Natural killer cell (primary cell): ENCODE measurements around the gene UBE2J1. TPM values are rescaled to one million over a fixed set of nuclear protein-coding genes. Genes with fewer than 3 reads are reported as not detected.

Experiments used
- ATAC-seq, 3 donors: fragments of 150-1000 bp in 2 of 3; fragments of 200-7000 bp in 1 of 3; cut with Tn5 transposase; 1 replicate in 1 of 3; 2 replicates in 2 of 3; pipeline ENCODE4 v1.10.0; 2021; ENCODE audit warnings: mild to moderate bottlenecking in 2 of 3, moderate library complexity in 2 of 3
- DNase-seq, 2 donors: peaks; one replicate each; pipeline versions ENCODE4 v3.0.0 to v3.0.0-alpha.2; 2013 to 2021; ENCODE audit warnings: mixed read lengths in 1 of 2
- H3K27ac ChIP-seq: one replicate; pipeline ENCODE4 v1.5.1; 2013; ENCODE audit warnings: mild to moderate bottlenecking, low read length
- H3K27me3 ChIP-seq: one replicate; pipeline ENCODE4 v1.6.1; 2013; ENCODE audit warnings: low read length; ENCODE audit not compliant: control insufficient read depth, insufficient read depth
- H3K36me3 ChIP-seq: one replicate; pipeline ENCODE4 v1.6.1; 2013; ENCODE audit warnings: low read length; ENCODE audit not compliant: control insufficient read depth, insufficient read depth
- H3K4me1 ChIP-seq: one replicate; pipeline ENCODE4 v1.6.1; 2013; ENCODE audit warnings: low read length; ENCODE audit not compliant: control insufficient read depth, insufficient read depth
- H3K4me3 ChIP-seq: one replicate; pipeline ENCODE4 v1.5.1; 2013; ENCODE audit warnings: low read length
- H3K9me3 ChIP-seq: one replicate; pipeline ENCODE4 v1.6.1; 2013; ENCODE audit warnings: low read length; ENCODE audit not compliant: control insufficient read depth, insufficient read depth
- H3K27ac Mint-ChIP-seq, 2 donors: one replicate each; pipeline ENCODE4 v1.8.0; 2022; ENCODE audit warnings: mild to moderate bottlenecking in 2 of 2, mixed read lengths in 2 of 2, moderate library complexity in 1 of 2
- H3K27me3 Mint-ChIP-seq, 2 donors: one replicate each; pipeline ENCODE4 v1.8.0; 2022; ENCODE audit warnings: low read depth in 2 of 2, mixed read lengths in 2 of 2
- H3K36me3 Mint-ChIP-seq: one replicate; pipeline ENCODE4 v1.8.0; 2022; ENCODE audit warnings: mixed read lengths
- H3K4me1 Mint-ChIP-seq, 2 donors: one replicate each; pipeline ENCODE4 v1.8.0; 2022; ENCODE audit warnings: mixed read lengths in 2 of 2
- H3K4me3 Mint-ChIP-seq: one replicate; pipeline ENCODE4 v1.8.0; 2022; ENCODE audit warnings: mild to moderate bottlenecking, moderate library complexity, mixed read lengths
- H3K9me3 Mint-ChIP-seq, 2 donors: one replicate each; pipeline ENCODE4 v1.8.0; 2022; ENCODE audit warnings: mixed read lengths in 2 of 2
- CTCF ChIP-seq: fragments of 200-600 bp; IDR thresholded peaks from one replicate; pipeline ENCODE4 v1.8.0; 2022; ENCODE audit warnings: antibody characterized with exemption
- WGBS: methylation state at CpG from one replicate; pipeline ENCODE4 v1.1.7; 2013; ENCODE audit warnings: missing lambda C conversion rate; ENCODE audit not compliant: insufficient coverage; 5-methylcytosine and 5-hydroxymethylcytosine counted together
- intact Hi-C: fragments of 100-400 bp; cut with micrococcal nuclease; formaldehyde crosslinking; loops from one replicate; pipeline ENCODE4 v1.14.2; 2022
- total RNA-seq, 4 donors: library from RNA; stranded (reverse); fragments of 120-200 nt in 1 of 4; gene quantifications; one replicate each; pipeline versions ENCODE4 v1.2.3 to v1.2.4, GENCODE V29; 2013 to 2022

UBE2J1 gene
- total RNA-seq, 3 donors from 2014 or later (not counting 1 experiment from before 2014, with no cell fraction given) = 34.1 to 58.1 (median 45.9) TPM

GRCh38 chr6:89323511-89323971 is 29.0 kb downstream of the UBE2J1 start:
- H3K4me3 ChIP-seq = no peak overlapping the region
- H3K36me3 ChIP-seq = peaks cover 24% of the 10 kb centered on the region
- intact Hi-C loops = no loop called here
- H3K9me3 Mint-ChIP-seq = no peaks in the 10 kb centered on the region
- H3K27me3 ChIP-seq = no peaks in the 10 kb centered on the region
- no peaks in the 10 kb centered on the region for H3K27me3 Mint-ChIP-seq
- peaks cover 15% of the 10 kb centered on the region for H3K36me3 Mint-ChIP-seq
- no peak overlapping the region for H3K4me3 Mint-ChIP-seq
- no peak overlapping the region for H3K27ac ChIP-seq
- DNase-seq (no peak), ATAC-seq (no peak)
- H3K4me1 ChIP-seq = no peaks in the 10 kb centered on the region
- peaks cover 0 to 12% of the 10 kb centered on the region in 2 donors for H3K4me1 Mint-ChIP-seq
- 96% methylated on average over 2 of the region's 3 CpGs for WGBS
- no peaks in the 10 kb centered on the region for H3K9me3 ChIP-seq
- TF ChIP-seq CTCF = no peak
- H3K27ac Mint-ChIP-seq = no peak overlapping the region

GRCh38 chr6:89321131-89321970 is 31.2 kb downstream of the UBE2J1 start:
- Mint-ChIP-seq H3K27me3 (no peaks in the 10 kb centered on the region), H3K36me3 (no peaks in the 10 kb centered on the region), H3K9me3 (no peaks in the 10 kb centered on the region), H3K4me3 (no peak overlapping the region), H3K27ac (no peak overlapping the region), H3K4me1 (peaks cover 0 to 12% of the 10 kb centered on the region in 2 donors)
- no peaks in the 10 kb centered on the region for H3K9me3 ChIP-seq
- peaks cover 4% of the 10 kb centered on the region for H3K36me3 ChIP-seq
- 68% methylated on average over 8 of the region's 9 CpGs for WGBS
- H3K27me3 ChIP-seq = no peaks in the 10 kb centered on the region
- TF ChIP-seq CTCF = no peak
- ATAC-seq (peak in 1 of 3 donors; percentile 83), DNase-seq (no peak)
- H3K4me1 ChIP-seq = no peaks in the 10 kb centered on the region
- H3K27ac ChIP-seq = no peak overlapping the region
- intact Hi-C loops = no loop called here
- H3K4me3 ChIP-seq = no peak overlapping the region

GRCh38 chr6:89320012-89320559 is 32.4 kb downstream of the UBE2J1 start:
- no peak overlapping the region for H3K4me3 Mint-ChIP-seq
- intact Hi-C loops = no loop called here

More at GRCh38 chr6:89320012-89320559, 32.4 kb downstream of the UBE2J1 start:
- Histone ChIP-seq H3K4me1 (no peaks in the 10 kb centered on the region), H3K27ac (no peak overlapping the region), H3K9me3 (no peaks in the 10 kb centered on the region), H3K4me3 (no peak overlapping the region), H3K27me3 (no peaks in the 10 kb centered on the region), H3K36me3 (peaks cover 1% of the 10 kb centered on the region)
- Mint-ChIP-seq H3K27ac (no peak overlapping the region), H3K4me1 (peaks cover 4 to 12% of the 10 kb centered on the region in 2 donors), H3K9me3 (no peaks in the 10 kb centered on the region), H3K36me3 (peaks cover 8% of the 10 kb centered on the region), H3K27me3 (no peaks in the 10 kb centered on the region)
- ATAC-seq = no peak
- WGBS = 97% methylated on average over 6 of the region's 6 CpGs
- DNase-seq = no peak
- no peak for TF ChIP-seq CTCF
